A549 (cell line): ENCODE data around the gene HS3ST6.
"Not testable (repeated sequence)": the region's sequence is repeated elsewhere in the genome, so short reads cannot be mapped to it uniquely, and the experiment has no call there.

ENCODE experiments used
- EP300 ChIP-seq, 2 experiments: fragments of >200 bp; sonication (Bioruptor Twin); formaldehyde crosslinking; IDR thresholded peaks; 2 replicates in 1 of 2; 3 replicates in 1 of 2; pipeline ENCODE4 v1.6.1; 2016 to 2017
- JUN ChIP-seq, 2 experiments: fragments of >200 bp; sonication (Bioruptor Twin); formaldehyde crosslinking; IDR thresholded peaks; 2 replicates in 1 of 2; 3 replicates in 1 of 2; pipeline ENCODE4 v1.6.1; 2016 to 2017
- MAFK ChIP-seq: fragments of 450-650 bp; IDR thresholded peaks from 2 replicates; pipeline ENCODE4 v1.6.1; 2014; ENCODE audit not compliant: partially characterized antibody
- NR3C1 ChIP-seq: fragments of >200 bp; sonication (Bioruptor Twin); formaldehyde crosslinking; IDR thresholded peaks from 3 replicates; pipeline ENCODE4 v1.6.1; 2017
- PBX3 ChIP-seq: IDR thresholded peaks from 2 replicates; pipeline ENCODE4 v1.6.1; 2012
- POLR2A ChIP-seq: IDR thresholded peaks from 2 replicates; pipeline ENCODE4 v1.6.1; 2012; ENCODE audit warnings: mild to moderate bottlenecking, low read length
- POLR2AphosphoS2 ChIP-seq: conservative IDR thresholded peaks from 2 replicates; pipeline ENCODE4 v1.6.1; 2012; ENCODE audit warnings: low read length, improper control_type of control experiment, inconsistent platforms
- RAD21 ChIP-seq, 2 experiments: fragments of >200 bp in 1 of 2; sonication (Bioruptor Twin) in 1 of 2; formaldehyde crosslinking in 1 of 2; IDR thresholded peaks in 1 of 2; conservative IDR thresholded peaks in 1 of 2; 2 replicates in 1 of 2; 3 replicates in 1 of 2; pipeline ENCODE4 v1.6.1; 2012 to 2018; ENCODE audit warnings: inconsistent platforms in 1 of 2
- RCOR1 ChIP-seq: fragments of 150-350 bp; IDR thresholded peaks from 2 replicates; pipeline ENCODE4 v1.6.1; 2014; ENCODE audit warnings: antibody characterized with exemption, low read length, low read depth
- REST ChIP-seq: fragments of 200-600 bp; sonication (generic); IDR thresholded peaks from 2 replicates; pipeline ENCODE4 v1.6.1; 2016; ENCODE audit warnings: antibody characterized with exemption, mild to moderate bottlenecking, moderate library complexity
- USF2 ChIP-seq: fragments of 450-650 bp; IDR thresholded peaks from 2 replicates; pipeline ENCODE4 v1.6.1; 2014; ENCODE audit warnings: antibody characterized with exemption
- TF ChIP-seq, protein P1 (sequence below): fragments of 250-450 bp; sonication (Bioruptor Pico); IDR thresholded peaks from 2 replicates; pipeline ENCODE4 v1.5.0; 2021; ENCODE audit warnings: mild to moderate bottlenecking, moderate library complexity, borderline replicate concordance
- TF ChIP-seq, protein P2 (sequence below): fragments of >200 bp; sonication (Bioruptor Twin); formaldehyde crosslinking; IDR thresholded peaks from 3 replicates; pipeline ENCODE4 v1.5.1; 2016

- TF ChIP-seq, protein P1, sequence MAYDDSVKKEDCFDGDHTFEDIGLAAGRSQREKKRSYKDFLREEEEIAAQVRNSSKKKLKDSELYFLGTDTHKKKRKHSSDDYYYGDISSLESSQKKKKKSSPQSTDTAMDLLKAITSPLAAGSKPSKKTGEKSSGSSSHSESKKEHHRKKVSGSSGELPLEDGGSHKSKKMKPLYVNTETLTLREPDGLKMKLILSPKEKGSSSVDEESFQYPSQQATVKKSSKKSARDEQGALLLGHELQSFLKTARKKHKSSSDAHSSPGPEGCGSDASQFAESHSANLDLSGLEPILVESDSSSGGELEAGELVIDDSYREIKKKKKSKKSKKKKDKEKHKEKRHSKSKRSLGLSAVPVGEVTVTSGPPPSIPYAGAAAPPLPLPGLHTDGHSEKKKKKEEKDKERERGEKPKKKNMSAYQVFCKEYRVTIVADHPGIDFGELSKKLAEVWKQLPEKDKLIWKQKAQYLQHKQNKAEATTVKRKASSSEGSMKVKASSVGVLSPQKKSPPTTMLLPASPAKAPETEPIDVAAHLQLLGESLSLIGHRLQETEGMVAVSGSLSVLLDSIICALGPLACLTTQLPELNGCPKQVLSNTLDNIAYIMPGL (CRISPR knock-in tag) = not testable (repeated sequence)
- not testable (repeated sequence) for TF ChIP-seq POLR2A; MAFK; POLR2AphosphoS2; PBX3; RCOR1; RAD21 (conservative IDR thresholded peaks at IDR 0.05 in 1 of 2, IDR thresholded peaks at IDR 0.05 in 1 of 2); NR3C1; EP300 (IDR thresholded peaks at IDR 0.05); REST; JUN (IDR thresholded peaks at IDR 0.05); USF2
- TF ChIP-seq, protein P2, sequence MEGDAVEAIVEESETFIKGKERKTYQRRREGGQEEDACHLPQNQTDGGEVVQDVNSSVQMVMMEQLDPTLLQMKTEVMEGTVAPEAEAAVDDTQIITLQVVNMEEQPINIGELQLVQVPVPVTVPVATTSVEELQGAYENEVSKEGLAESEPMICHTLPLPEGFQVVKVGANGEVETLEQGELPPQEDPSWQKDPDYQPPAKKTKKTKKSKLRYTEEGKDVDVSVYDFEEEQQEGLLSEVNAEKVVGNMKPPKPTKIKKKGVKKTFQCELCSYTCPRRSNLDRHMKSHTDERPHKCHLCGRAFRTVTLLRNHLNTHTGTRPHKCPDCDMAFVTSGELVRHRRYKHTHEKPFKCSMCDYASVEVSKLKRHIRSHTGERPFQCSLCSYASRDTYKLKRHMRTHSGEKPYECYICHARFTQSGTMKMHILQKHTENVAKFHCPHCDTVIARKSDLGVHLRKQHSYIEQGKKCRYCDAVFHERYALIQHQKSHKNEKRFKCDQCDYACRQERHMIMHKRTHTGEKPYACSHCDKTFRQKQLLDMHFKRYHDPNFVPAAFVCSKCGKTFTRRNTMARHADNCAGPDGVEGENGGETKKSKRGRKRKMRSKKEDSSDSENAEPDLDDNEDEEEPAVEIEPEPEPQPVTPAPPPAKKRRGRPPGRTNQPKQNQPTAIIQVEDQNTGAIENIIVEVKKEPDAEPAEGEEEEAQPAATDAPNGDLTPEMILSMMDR = not testable (repeated sequence)
Measured at GRCh38 chr16:1958143-1958491, 39.9 kb upstream of the HS3ST6 start.
